ENCODE measurements around the gene TRIM33.

- TF ChIP-seq CTCF (IDR thresholded peaks at IDR 0.05) (no peak), POLR2A (IDR thresholded peaks at IDR 0.05) (no peak)
Measured at GRCh38 chr1:114549137-114549536, 38.1 kb upstream of the TRIM33 start.
